ENCODE measurements around the gene LIPC.

The LIPC gene

GRCh38 chr15:58459560-58459959, 27.8 kb downstream of the LIPC start:
- no peak for FAIRE-seq
- TF ChIP-seq, protein P1, sequence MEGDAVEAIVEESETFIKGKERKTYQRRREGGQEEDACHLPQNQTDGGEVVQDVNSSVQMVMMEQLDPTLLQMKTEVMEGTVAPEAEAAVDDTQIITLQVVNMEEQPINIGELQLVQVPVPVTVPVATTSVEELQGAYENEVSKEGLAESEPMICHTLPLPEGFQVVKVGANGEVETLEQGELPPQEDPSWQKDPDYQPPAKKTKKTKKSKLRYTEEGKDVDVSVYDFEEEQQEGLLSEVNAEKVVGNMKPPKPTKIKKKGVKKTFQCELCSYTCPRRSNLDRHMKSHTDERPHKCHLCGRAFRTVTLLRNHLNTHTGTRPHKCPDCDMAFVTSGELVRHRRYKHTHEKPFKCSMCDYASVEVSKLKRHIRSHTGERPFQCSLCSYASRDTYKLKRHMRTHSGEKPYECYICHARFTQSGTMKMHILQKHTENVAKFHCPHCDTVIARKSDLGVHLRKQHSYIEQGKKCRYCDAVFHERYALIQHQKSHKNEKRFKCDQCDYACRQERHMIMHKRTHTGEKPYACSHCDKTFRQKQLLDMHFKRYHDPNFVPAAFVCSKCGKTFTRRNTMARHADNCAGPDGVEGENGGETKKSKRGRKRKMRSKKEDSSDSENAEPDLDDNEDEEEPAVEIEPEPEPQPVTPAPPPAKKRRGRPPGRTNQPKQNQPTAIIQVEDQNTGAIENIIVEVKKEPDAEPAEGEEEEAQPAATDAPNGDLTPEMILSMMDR (IDR thresholded peaks at IDR 0.05; ENCODE audit: insufficient read depth, missing control alignments) = no peak

DNA sequence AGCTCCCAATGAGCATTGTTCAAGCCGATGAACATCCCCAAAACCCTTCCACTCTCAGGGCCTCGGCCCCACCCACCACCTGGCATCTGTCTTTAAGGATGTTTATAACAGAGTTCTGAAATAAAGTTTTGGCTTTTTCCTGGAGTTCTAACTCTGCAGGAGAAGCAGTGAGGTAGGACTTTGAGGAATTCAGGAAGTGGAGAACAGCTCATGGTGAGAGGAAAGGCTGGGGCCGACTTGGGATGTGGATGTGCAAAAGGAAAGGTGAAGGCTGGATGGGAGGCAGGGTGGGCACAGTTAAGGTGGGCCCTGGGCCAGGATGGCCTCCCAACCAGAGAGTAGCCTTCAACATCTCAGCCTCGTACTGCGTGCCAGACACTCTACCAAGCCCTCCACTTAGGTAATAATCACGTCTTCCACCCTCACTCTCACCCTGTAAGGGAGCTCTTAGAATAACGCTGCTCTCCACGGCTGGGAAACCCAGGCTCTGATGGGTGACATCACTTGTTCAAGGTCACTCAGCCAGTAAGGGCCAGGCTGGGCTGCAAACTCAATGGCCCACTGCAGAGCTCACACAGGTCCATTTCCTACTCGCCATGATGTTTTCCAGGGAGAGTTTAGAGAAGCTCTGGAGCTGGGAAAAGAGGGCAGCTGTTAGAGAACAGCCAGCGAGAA, 28.5 kb downstream of the LIPC start:
- FAIRE-seq = no peak

More at GRCh38 chr15:58459560-58459959, 27.8 kb downstream of the LIPC start:
- DNase-seq (ENCODE audit: insufficient read length, low spot score) = no peak

GRCh38 chr15:58460872-58461271, 29.1 kb downstream of the LIPC start:
- no peak for FAIRE-seq
- TF ChIP-seq, protein P1 (IDR thresholded peaks at IDR 0.05; ENCODE audit: insufficient read depth, missing control alignments) = no peak
- no peak for DNase-seq (ENCODE audit: insufficient read length, low spot score)

More for the DNA sequence above, 28.5 kb downstream of the LIPC start:
- no peak for DNase-seq (ENCODE audit: insufficient read length, low spot score)
- TF ChIP-seq, protein P1 (IDR thresholded peaks at IDR 0.05; ENCODE audit: insufficient read depth, missing control alignments) = no peak

DNA sequence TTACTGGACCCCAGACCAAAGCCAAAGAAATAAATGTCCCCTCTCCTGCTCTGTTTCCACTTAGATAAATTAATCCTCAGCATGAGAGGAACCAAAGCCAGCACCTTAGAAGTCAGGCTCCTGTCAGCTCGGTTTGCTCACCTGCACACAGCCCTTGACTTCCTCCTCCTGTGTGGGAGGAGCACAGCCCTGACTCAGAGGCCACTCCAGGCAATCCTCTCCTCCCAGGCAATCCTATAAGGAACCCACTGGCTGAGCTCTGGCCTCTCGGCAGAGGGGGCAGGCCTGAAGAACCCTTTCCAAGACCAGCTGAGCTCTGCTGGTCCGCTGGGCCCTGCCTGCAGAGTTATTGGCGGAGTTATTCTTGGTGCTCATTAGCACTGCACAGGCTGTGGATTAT, 30.8 kb downstream of the LIPC start:
- DNase-seq (ENCODE audit: insufficient read length, low spot score) = no peak
- FAIRE-seq = no peak
- TF ChIP-seq, protein P1 (IDR thresholded peaks at IDR 0.05; ENCODE audit: insufficient read depth, missing control alignments) = no peak

DNA sequence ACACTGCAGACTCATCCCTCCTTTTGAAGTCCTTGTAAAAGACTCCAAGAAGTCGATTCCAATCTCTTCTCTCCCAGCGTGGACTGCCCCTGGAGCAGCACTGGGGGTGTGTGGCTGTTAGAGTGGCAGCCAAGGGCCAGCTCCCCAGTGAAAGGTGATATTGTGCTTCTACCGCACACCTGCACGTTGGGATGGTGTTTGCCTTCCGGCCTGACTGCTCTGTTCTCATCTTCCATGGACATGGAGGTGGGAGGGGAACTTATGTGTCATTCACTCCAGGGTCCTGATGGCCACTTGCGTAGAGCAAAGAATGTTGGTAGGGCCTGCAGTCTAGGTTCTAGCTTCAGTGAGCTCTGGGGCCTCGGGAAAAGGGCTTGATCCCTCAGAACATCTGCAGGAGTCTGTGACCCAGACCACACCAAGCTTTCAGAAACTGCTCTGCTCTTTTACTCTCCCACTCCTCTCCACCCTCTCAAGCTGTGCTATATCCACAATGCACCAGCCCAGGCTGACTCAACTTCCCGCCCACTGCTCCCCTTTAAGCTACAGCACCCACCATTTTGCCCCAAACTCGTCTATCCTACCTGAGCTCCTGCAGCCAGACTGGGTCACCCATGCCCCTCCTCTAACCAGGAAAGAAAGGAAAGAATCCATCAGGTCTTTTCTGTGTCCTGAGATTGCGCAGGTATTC, 31.3 kb downstream of the LIPC start:
- DNase-seq (ENCODE audit: insufficient read length, low spot score) (no peak), FAIRE-seq (no peak)
- TF ChIP-seq, protein P1 (IDR thresholded peaks at IDR 0.05; ENCODE audit: insufficient read depth, missing control alignments) = no peak

DNA sequence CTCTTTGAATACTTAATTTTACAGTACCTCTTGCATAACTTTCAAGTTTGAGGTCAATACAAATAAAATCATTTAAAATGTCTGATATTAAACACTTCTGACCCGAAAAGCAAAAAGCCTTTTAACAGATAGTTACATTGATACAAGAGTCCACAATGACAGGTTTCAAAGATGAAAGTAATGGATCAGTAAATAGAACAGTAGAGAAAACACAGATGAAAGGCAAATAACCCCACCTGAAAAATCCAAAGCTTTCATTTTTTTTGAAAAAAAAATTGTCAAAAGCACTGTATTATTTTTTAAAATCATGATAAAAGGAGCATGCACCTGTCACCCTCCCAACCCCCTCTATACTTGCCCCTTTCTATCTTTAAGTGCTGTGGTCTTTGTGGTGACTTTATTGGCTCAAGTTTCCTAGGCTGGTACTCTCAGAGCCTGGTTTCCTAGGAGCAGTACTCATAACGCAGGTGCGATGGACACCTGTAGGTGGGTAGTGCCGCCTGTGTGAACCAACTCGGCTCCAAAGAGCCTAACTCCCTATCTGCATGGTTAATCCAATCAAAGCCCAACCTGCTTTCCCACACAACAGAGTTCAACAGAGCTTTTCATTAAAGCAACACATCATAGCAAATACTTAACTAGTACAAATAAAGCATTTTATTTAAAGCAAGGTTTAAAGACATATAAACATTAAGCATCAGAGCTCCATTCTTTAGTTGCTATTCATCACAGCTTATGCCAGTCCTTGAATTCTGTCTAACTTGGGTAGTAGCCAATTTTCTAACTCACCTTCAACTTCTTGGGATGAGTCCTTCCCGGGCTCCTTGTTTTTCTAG, 32.2 kb downstream of the LIPC start:
- TF ChIP-seq, protein P1 (IDR thresholded peaks at IDR 0.05; ENCODE audit: insufficient read depth, missing control alignments) = no peak
- DNase-seq (ENCODE audit: insufficient read length, low spot score) = no peak
- FAIRE-seq = no peak

All from D721Med (cell line).